ENCODE results near the gene MPEG1.

The MPEG1 gene

DNA sequence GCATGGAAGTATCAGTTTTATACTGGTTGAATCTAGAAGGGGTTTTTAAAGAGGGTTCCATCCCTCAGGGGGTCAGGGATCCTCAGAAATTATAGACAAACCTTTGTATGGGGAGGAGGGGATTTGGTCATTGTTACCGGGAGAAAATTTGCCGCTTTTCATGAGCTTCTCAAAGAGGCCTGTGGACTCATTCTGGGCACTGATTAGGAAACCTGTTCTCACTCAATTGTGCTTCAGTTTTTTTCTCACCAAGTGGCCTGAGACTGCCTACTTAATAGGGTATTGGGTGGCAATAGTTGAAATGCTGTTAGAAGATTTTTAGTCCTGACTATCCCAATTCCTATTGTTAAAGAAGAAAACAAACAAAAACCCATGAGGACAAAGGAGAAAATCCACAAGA lies 14.0 kb downstream of the MPEG1 start:
- Histone ChIP-seq H3F3A (ENCODE audit: low read depth) (no peaks in the 10 kb centered on the region), H3K9me3 (ENCODE audit: insufficient read depth, low read depth, low read length) (no peaks in the 10 kb centered on the region; the same call in 1 of the 2 replicates), H4K20me1 (ENCODE audit: insufficient read depth, low read length, poor library complexity, severe bottlenecking) (no peaks in the 10 kb centered on the region), H3K4me3 (ENCODE audit: low read length, poor library complexity, severe bottlenecking) (no peak overlapping the region), H3K9me2 (replicated peaks; ENCODE audit: low read depth, low read length) (no peaks in the 10 kb centered on the region), H3K4me1 (ENCODE audit: insufficient read depth, low read length, poor library complexity, severe bottlenecking) (peaks cover 10% of the 10 kb centered on the region), H3K27me3 (ENCODE audit: insufficient read depth, low read length, poor library complexity, severe bottlenecking) (no peaks in the 10 kb centered on the region), H3K79me2 (ENCODE audit: insufficient read depth, low read length) (no peaks in the 10 kb centered on the region), H3K36me3 (ENCODE audit: insufficient read depth, low read length) (no peaks in the 10 kb centered on the region), H3K9ac (ENCODE audit: low read depth, low read length, poor library complexity, severe bottlenecking) (no peak overlapping the region), H3K4me2 (ENCODE audit: low read depth, low read length, poor library complexity, severe bottlenecking) (no peak overlapping the region), H2AFZ (ENCODE audit: low read length) (no peak overlapping the region)
- TF ChIP-seq EZH2phosphoT487 (IDR thresholded peaks at IDR 0.05; ENCODE audit: borderline replicate concordance) (no peak), CTCF (conservative IDR thresholded peaks at IDR 0.05; ENCODE audit: low read length) (no peak)

GRCh38 chr11:59197991-59198390 lies 14.7 kb downstream of the MPEG1 start:
- Histone ChIP-seq H3K4me3 (ENCODE audit: low read length, poor library complexity, severe bottlenecking) (no peak overlapping the region), H3K4me1 (ENCODE audit: insufficient read depth, low read length, poor library complexity, severe bottlenecking) (peaks cover 10% of the 10 kb centered on the region), H3K9me2 (replicated peaks; ENCODE audit: low read depth, low read length) (no peaks in the 10 kb centered on the region), H3K27me3 (ENCODE audit: insufficient read depth, low read length, poor library complexity, severe bottlenecking) (no peaks in the 10 kb centered on the region), H3K36me3 (ENCODE audit: insufficient read depth, low read length) (no peaks in the 10 kb centered on the region), H3K9ac (ENCODE audit: low read depth, low read length, poor library complexity, severe bottlenecking) (no peak overlapping the region), H3K4me2 (ENCODE audit: low read depth, low read length, poor library complexity, severe bottlenecking) (no peak overlapping the region), H4K20me1 (ENCODE audit: insufficient read depth, low read length, poor library complexity, severe bottlenecking) (no peaks in the 10 kb centered on the region), H2AFZ (ENCODE audit: low read length) (no peak overlapping the region), H3K9me3 (ENCODE audit: insufficient read depth, low read depth, low read length) (no peaks in the 10 kb centered on the region; the same call in 1 of the 2 replicates), H3K79me2 (ENCODE audit: insufficient read depth, low read length) (no peaks in the 10 kb centered on the region), H3F3A (ENCODE audit: low read depth) (no peaks in the 10 kb centered on the region)
- TF ChIP-seq CTCF (conservative IDR thresholded peaks at IDR 0.05; ENCODE audit: low read length) (no peak), EZH2phosphoT487 (IDR thresholded peaks at IDR 0.05; ENCODE audit: borderline replicate concordance) (no peak)

- no peak overlapping the region for H3K9ac ChIP-seq (ENCODE audit: low read depth, low read length, poor library complexity, severe bottlenecking)
- no peaks in the 10 kb centered on the region for H3K27me3 ChIP-seq (ENCODE audit: insufficient read depth, low read length, poor library complexity, severe bottlenecking)
- H3K9me3 ChIP-seq (ENCODE audit: insufficient read depth, low read depth, low read length), result no peaks in the 10 kb centered on the region; the same call in 1 of the 2 replicates
- no peak for TF ChIP-seq EZH2phosphoT487 (IDR thresholded peaks at IDR 0.05; ENCODE audit: borderline replicate concordance)
- TF ChIP-seq CTCF (conservative IDR thresholded peaks at IDR 0.05; ENCODE audit: low read length), result no peak
- H3K4me3 ChIP-seq (ENCODE audit: low read length, poor library complexity, severe bottlenecking), result no peak overlapping the region
- no peaks in the 10 kb centered on the region for H3F3A ChIP-seq (ENCODE audit: low read depth)
- no peaks in the 10 kb centered on the region for H4K20me1 ChIP-seq (ENCODE audit: insufficient read depth, low read length, poor library complexity, severe bottlenecking)
- H3K9me2 ChIP-seq (replicated peaks; ENCODE audit: low read depth, low read length), result no peaks in the 10 kb centered on the region
- no peaks in the 10 kb centered on the region for H3K79me2 ChIP-seq (ENCODE audit: insufficient read depth, low read length)
- H3K4me2 ChIP-seq (ENCODE audit: low read depth, low read length, poor library complexity, severe bottlenecking), result peak overlapping the region; percentile 29
- H3K36me3 ChIP-seq (ENCODE audit: insufficient read depth, low read length), result no peaks in the 10 kb centered on the region
- peaks cover 10% of the 10 kb centered on the region for H3K4me1 ChIP-seq (ENCODE audit: insufficient read depth, low read length, poor library complexity, severe bottlenecking)
- no peak overlapping the region for H2AFZ ChIP-seq (ENCODE audit: low read length)
Measured at GRCh38 chr11:59196777-59197176, 15.9 kb downstream of the MPEG1 start.
